Posterior cingulate gyrus (tissue), 11 donors: Measurements from ENCODE around the gene TSNAX.

ENCODE experiments used
- DNase-seq, 10 donors: peaks; one replicate each; pipeline versions ENCODE4 v3.0.0 to v3.0.0-alpha.2; 2020 to 2021; ENCODE audit warnings: mixed read lengths in 3 of 10
- intact Hi-C: fragments of 100-400 bp; cut with DNase I; formaldehyde crosslinking; loops from one replicate; pipeline ENCODE4 v1.15.1; 2023

The TSNAX gene

GRCh38 chr1:231594749-231595148 lies 66.3 kb downstream of the TSNAX start:
- intact Hi-C loops: no loop called here
- no peak for DNase-seq

- DNase-seq: no peak
Measured at GRCh38 chr1:231596337-231596791, 67.9 kb downstream of the TSNAX start.

GRCh38 chr1:231597971-231598370 lies 69.5 kb downstream of the TSNAX start:
- no peak for DNase-seq
- intact Hi-C loops: no loop called here

More at GRCh38 chr1:231596337-231596791, 67.9 kb downstream of the TSNAX start:
- intact Hi-C loops: no loop called here

- intact Hi-C loops: no loop called here
- DNase-seq: no peak
Measured at GRCh38 chr1:231600458-231600976, 72.0 kb downstream of the TSNAX start.

GRCh38 chr1:231601824-231602672 lies 73.6 kb downstream of the TSNAX start:
- intact Hi-C loops: no loop called here
- DNase-seq: no peak

- intact Hi-C loops: no loop called here
- DNase-seq: no peak
Measured at GRCh38 chr1:231602673-231602984, 74.2 kb downstream of the TSNAX start.

- peak in 1 of 10 donors; percentile 41 for DNase-seq
- intact Hi-C loops: no loop called here
Measured at GRCh38 chr1:231603598-231604275, 75.3 kb downstream of the TSNAX start.

GRCh38 chr1:231604276-231604621 lies 75.8 kb downstream of the TSNAX start:
- DNase-seq: no peak

GRCh38 chr1:231605149-231606100 lies 77.0 kb downstream of the TSNAX start:
- intact Hi-C loops: no loop called here
- DNase-seq: no peak

More at GRCh38 chr1:231604276-231604621, 75.8 kb downstream of the TSNAX start:
- intact Hi-C loops: no loop called here

- intact Hi-C loops: no loop called here
- no peak for DNase-seq
Measured at GRCh38 chr1:231606712-231607111, 78.2 kb downstream of the TSNAX start.

- intact Hi-C loops: no loop called here
- no peak for DNase-seq
Measured at GRCh38 chr1:231610388-231610787, 81.9 kb downstream of the TSNAX start.

GRCh38 chr1:231611111-231611510 lies 82.6 kb downstream of the TSNAX start:
- intact Hi-C loops: no loop called here
- DNase-seq: no peak

GRCh38 chr1:231611851-231612250 lies 83.4 kb downstream of the TSNAX start:
- intact Hi-C loops: no loop called here
- DNase-seq: no peak

GRCh38 chr1:231612393-231613089 lies 84.1 kb downstream of the TSNAX start:
- no peak for DNase-seq
- intact Hi-C loops: no loop called here

GRCh38 chr1:231613419-231614349 lies 85.2 kb downstream of the TSNAX start:
- intact Hi-C loops: no loop called here
- no peak for DNase-seq
